AG04450 (cell line): ENCODE data around the gene DIAPH3. TPM values are rescaled to one million over a fixed set of nuclear protein-coding genes. Genes with fewer than 3 reads are reported as not detected.
A peak's percentile ranks its signal among the peaks of the same experiment; 100 is the strongest.

Experiments used
- CTCF ChIA-PET: fragments of 300-600, 350-600 bp; formaldehyde crosslinking; extraction: SDS; loops from one replicate; lab custom pipeline; 2022; ENCODE audit warnings: antibody characterized with exemption, inconsistent platforms; lab: Charles Lee
- POLR2A ChIA-PET: fragments of 350-600 bp; formaldehyde crosslinking; extraction: SDS; loops from one replicate; lab custom pipeline; 2021; ENCODE audit warnings: antibody characterized with exemption, inconsistent platforms; lab: Yijun Ruan, JAX
- DNase-seq: peaks from one replicate; pipeline ENCODE4 v3.0.0-alpha.2; 2011; ENCODE audit warnings: low read depth, low spot score
- H3K27ac ChIP-seq: one replicate; pipeline ENCODE4 v1.5.1; 2012; ENCODE audit warnings: low read depth, low read length, control low read depth
- H3K27me3 ChIP-seq: one replicate; pipeline ENCODE4 v1.6.0; 2012; ENCODE audit warnings: low read length; ENCODE audit not compliant: control insufficient read depth, insufficient read depth
- H3K4me3 ChIP-seq: 2 replicates; pipeline ENCODE4 v1.5.1; 2011; ENCODE audit warnings: mild to moderate bottlenecking, low read depth, low read length, control low read depth
- H3K9me3 ChIP-seq: 2 replicates; pipeline ENCODE4 v1.5.1; 2012; ENCODE audit warnings: low read length; ENCODE audit not compliant: control insufficient read depth, insufficient read depth
- CTCF ChIP-seq: IDR thresholded peaks from 2 replicates; pipeline ENCODE4 v1.5.1; 2011; ENCODE audit warnings: low read depth, low read length, control low read depth, inconsistent platforms
- polyA plus RNA-seq: library from polyadenylated mRNA; depleted of rRNA; stranded (reverse); fragments of >200 nt; gene quantifications from 2 replicates; pipeline ENCODE4 v1.2.3, GENCODE V29; 2011

Gene DIAPH3
- polyA plus RNA-seq, 1 experiment = 11.7 TPM

GRCh38 chr13:60155978-60156377 is 7.8 kb downstream of the DIAPH3 start:
- DNase-seq = no peak
- ChIA-PET POLR2A (interaction anchor here (0.9 kb wide), 1 partner anchor 9 kb away, joined by 4 read pairs; no protein-coding TSS in a partner anchor), CTCF (interaction anchor here (1.0 kb wide), 2 partner anchors 9 to 250 kb away, joined by 3 to 4 read pairs; no protein-coding TSS in a partner anchor)
- H3K27ac ChIP-seq = no peak overlapping the region
- TF ChIP-seq CTCF = peak; percentile 25
- H3K27me3 ChIP-seq = no peaks in the 10 kb centered on the region
- H3K4me3 ChIP-seq = no peak overlapping the region
- peaks cover 3% of the 10 kb centered on the region; the same call in 1 of the 2 replicates for H3K9me3 ChIP-seq

- Histone ChIP-seq H3K4me3 (no peak overlapping the region), H3K27me3 (no peaks in the 10 kb centered on the region), H3K9me3 (peaks cover 3% of the 10 kb centered on the region; the same call in 1 of the 2 replicates), H3K27ac (no peak overlapping the region)
- ChIA-PET CTCF (no interaction called here), POLR2A (no interaction called here)
- no peak for TF ChIP-seq CTCF
- DNase-seq = no peak
Measured at GRCh38 chr13:60152904-60153303, 10.8 kb downstream of the DIAPH3 start.

- no peak for TF ChIP-seq CTCF
- Histone ChIP-seq H3K27me3 (no peaks in the 10 kb centered on the region), H3K27ac (no peak overlapping the region), H3K4me3 (no peak overlapping the region), H3K9me3 (peaks cover 2% of the 10 kb centered on the region; the same call in 1 of the 2 replicates)
- ChIA-PET POLR2A (no interaction called here), CTCF (no interaction called here)
- DNase-seq = no peak
Measured at GRCh38 chr13:60152114-60152513, 11.6 kb downstream of the DIAPH3 start.

GRCh38 chr13:60150538-60150937 is 13.2 kb downstream of the DIAPH3 start:
- CTCF ChIA-PET = interaction anchor here (0.6 kb wide), 1 partner anchor 241 kb away, joined by 3 read pairs; no protein-coding TSS in a partner anchor
- Histone ChIP-seq H3K9me3 (no peaks in the 10 kb centered on the region), H3K4me3 (no peak overlapping the region), H3K27me3 (no peaks in the 10 kb centered on the region), H3K27ac (no peak overlapping the region)
- POLR2A ChIA-PET = interaction anchor here (0.6 kb wide), 1 partner anchor 328 kb away, joined by 3 read pairs; no protein-coding TSS in a partner anchor
- DNase-seq = no peak
- no peak for TF ChIP-seq CTCF

- Histone ChIP-seq H3K27ac (no peak overlapping the region), H3K9me3 (no peaks in the 10 kb centered on the region), H3K4me3 (no peak overlapping the region), H3K27me3 (no peaks in the 10 kb centered on the region)
- ChIA-PET POLR2A (no interaction called here), CTCF (interaction anchor here (1.0 kb wide), 1 partner anchor 16 kb away, joined by 3 read pairs; no protein-coding TSS in a partner anchor)
- no peak for TF ChIP-seq CTCF
- DNase-seq = no peak
Measured at GRCh38 chr13:60148918-60149317, 14.8 kb downstream of the DIAPH3 start.
